HG02852 (cell line): ENCODE data around the gene STX12.

Experiments
- ATAC-seq: cut with Tn5 transposase; IDR thresholded peaks from one replicate; pipeline ENCODE4 v1.9.1; 2021; ENCODE audit warnings: mild to moderate bottlenecking, moderate library complexity; ENCODE audit not compliant: unreplicated experiment

The STX12 gene

GRCh38 chr1:27772932-27773825 lies at the start of gene STX12:
STX12 (plus strand) TSS chr1:27773219; CDS start chr1:27773308, 89 bp downstream.
- peak; percentile 87 for ATAC-seq

GRCh38 chr1:27724961-27725373 lies 48.1 kb upstream of the STX12 start:
- ATAC-seq = no peak

GRCh38 chr1:27725374-27726172 lies 47.4 kb upstream of the STX12 start, which contains the start of gene FAM76A:
FAM76A (plus strand) TSS chr1:27725961; CDS start chr1:27726081, 120 bp downstream.
- ATAC-seq = peak; percentile 92

- peak; percentile 33 for ATAC-seq
Observed at GRCh38 chr1:27726173-27727044, 46.6 kb upstream of the STX12 start.

GRCh38 chr1:27727126-27727525 lies 45.9 kb upstream of the STX12 start:
- ATAC-seq = no peak

- no peak for ATAC-seq
Observed at GRCh38 chr1:27736252-27736651, 36.8 kb upstream of the STX12 start.

- no peak for ATAC-seq
Observed at GRCh38 chr1:27741121-27741520, 31.9 kb upstream of the STX12 start.

- ATAC-seq = no peak
Observed at GRCh38 chr1:27744556-27744955, 28.5 kb upstream of the STX12 start.

- no peak for ATAC-seq
Observed at GRCh38 chr1:27745466-27745865, 27.6 kb upstream of the STX12 start.

GRCh38 chr1:27752360-27752759 lies 20.7 kb upstream of the STX12 start:
- no peak for ATAC-seq

- ATAC-seq = no peak
Observed at GRCh38 chr1:27755286-27755685, 17.7 kb upstream of the STX12 start.

- no peak for ATAC-seq
Observed at GRCh38 chr1:27755865-27756264, 17.2 kb upstream of the STX12 start.

GRCh38 chr1:27759236-27759635 lies 13.8 kb upstream of the STX12 start:
- ATAC-seq = no peak

- ATAC-seq = no peak
Observed at GRCh38 chr1:27760426-27760825, 12.6 kb upstream of the STX12 start.

- no peak for ATAC-seq
Observed at GRCh38 chr1:27762033-27762432, 11.0 kb upstream of the STX12 start.

GRCh38 chr1:27763358-27763757 lies 9.7 kb upstream of the STX12 start:
- ATAC-seq = no peak

GRCh38 chr1:27770293-27770830 lies 2.7 kb upstream of the STX12 start:
- ATAC-seq = no peak

GRCh38 chr1:27772036-27772931 lies 735 bp upstream of the STX12 start:
- no peak for ATAC-seq

GRCh38 chr1:27773826-27774445 lies 917 bp downstream of the STX12 start:
- ATAC-seq = peak; percentile 6
